NCI-H1048 (cell line): Measurements from ENCODE around the gene CMIP.

Source experiments
- DNase-seq: peaks from one replicate; lab custom pipeline; 2025; lab: John Stamatoyannopoulos, UW

Gene CMIP

DNA sequence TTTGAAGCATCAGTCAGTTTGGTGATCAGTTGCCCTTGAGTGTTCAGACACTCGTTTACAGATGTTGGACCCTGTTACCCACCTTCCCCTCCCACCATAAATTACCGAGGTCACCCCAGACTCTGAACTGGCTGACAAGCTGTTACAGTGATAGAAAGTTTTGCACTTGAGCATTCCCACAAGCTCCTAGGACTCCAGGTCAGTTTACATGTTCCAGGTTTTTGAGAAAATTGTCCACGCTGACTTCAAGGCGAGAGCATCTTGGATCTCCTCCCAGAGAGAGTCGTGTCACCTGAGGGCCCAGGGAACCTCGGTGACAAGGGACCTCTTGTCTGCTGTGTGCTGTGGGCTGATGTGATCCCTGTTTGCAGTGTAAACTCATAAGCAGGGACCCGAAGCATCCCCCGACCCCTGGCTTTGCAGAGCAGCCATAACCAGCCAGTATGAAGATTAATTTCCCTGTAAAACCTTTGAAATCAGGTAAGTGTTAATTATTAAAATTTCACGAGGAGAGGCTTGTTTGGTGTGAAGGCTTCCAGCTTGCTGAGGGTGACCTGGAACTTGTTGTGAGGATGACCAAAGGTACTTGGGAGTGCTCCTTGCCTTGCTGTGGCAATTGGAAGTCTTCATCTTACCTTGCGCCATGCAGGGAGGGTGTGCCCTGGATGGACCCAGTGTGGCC is 91.2 kb downstream of the CMIP start:
- DNase-seq: no peak

DNA sequence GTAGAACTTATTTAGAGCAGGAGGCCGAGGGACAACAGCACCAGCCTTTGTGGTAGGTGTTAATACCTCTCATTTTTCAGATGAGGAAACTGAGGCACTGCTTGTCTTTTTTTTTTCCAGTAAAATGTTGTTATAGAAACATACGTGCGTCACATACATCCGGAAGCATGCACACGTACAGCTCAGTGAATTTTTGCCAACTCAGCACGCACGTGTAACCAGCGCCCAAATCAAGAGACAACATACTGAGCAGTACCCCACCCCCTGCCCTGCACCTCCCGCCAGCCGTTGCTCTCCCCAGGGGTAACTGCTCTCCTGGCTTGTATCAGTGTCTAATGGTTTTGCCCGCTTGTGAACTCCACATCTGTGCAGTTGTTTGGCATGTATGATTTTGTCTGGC is 92.0 kb downstream of the CMIP start:
- no peak for DNase-seq

DNA sequence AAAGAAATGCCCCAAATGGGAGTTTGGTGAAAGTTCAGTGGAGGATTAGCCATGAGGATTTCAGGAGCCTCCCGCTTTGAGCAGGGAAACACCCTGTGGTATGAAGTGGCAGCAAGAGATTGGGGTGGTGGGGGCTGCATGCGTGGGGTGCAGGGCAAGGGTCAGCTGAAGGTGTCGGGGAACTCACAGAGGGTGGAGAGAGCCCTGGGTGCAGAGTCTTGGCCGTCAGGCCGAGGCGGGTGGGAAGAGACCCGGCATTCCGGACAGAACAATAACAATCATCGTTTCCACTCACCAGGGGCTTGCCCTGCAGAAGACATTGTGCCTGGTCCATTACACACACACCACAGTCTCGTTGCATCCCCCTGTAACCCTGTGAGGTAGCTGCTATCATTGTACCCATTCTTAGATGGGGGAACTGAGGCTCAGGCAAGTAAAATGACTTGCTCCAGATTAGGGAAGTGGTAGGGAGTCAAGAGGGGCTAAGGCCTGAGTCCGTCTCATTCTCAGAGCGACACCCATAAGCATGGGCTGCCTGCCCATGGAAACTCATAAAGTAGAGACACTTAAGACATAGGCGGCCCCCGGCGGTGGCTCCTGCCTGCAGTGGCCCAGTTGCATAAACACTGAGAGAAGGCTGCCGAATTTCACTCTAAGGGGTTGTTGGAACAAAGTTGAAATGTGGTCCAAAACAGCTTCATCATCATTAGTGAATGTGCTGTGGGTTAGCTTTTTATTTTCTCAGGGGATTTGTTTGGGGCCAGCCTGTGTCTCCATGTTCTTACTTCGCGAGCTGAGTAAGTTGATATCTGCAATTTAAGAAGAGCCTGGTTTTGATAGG is 93.3 kb downstream of the CMIP start:
- DNase-seq: no peak

DNA sequence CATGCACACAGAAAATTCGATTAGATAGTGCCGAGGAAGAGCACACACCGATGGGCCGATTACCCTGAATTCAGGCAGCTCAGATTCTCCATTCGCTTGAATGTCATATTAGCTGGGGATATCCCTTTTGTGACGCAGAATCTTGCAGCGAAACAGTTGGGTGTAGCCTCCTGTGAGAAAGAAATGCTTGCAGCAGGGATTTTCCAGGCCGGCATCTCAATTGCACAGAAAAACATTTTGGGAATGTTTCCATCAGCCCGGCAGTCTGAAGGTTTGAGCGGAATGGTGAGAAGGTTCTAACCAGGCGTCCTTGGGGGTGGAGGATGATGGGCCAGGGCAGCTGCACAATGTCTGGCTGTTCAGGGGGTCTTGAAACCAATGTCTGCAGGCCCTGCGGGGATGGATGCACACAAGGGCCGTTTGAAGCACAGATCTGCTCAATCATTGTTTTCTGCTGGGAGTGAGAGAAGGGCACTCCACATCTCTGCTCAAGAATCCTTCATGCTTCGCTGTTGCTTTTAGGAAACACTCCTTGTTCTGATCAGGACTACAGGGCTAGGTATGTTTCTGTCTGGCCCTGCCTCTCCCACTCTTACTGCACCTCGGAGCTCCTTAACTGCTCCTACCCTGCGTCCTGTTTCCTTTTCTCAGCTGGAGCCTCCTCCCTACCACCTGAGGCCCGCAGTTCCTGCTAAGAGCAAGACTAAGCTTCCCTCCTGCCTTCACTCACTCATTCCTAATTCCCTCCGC is 94.6 kb downstream of the CMIP start:
- no peak for DNase-seq

DNA sequence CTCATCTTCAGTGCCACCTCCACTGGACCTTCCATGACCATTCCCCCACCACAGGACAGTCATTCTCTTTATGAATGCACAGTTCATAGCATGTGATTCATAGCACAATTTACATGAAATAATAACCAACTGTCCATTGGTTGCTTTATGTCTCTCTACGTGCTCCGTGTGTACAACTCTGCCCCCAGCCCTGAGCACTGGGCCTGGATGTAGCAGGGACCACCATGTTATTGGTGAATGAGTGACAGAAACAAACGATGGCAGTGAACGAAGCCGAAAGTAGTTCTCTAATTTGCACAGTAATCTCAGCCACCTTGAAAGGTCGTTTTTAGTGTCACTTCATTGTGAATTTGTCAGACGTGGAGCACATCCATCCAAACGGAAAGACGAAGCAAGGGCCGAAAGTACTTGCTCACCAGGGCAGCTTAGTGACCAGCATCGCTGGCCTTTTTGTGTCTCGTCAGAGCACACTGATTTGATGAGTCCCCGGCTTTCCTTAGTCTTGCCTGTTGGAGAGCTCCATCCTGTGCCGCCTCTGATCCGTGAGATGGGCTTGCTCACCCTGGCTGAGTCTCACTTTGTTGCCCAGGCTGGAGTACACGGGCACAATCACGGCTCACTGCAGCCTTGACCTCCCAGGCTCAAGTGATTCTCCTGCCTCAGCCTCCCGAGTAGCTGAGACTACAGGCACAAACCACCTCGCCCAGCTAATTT is 95.3 kb downstream of the CMIP start:
- DNase-seq: no peak

DNA sequence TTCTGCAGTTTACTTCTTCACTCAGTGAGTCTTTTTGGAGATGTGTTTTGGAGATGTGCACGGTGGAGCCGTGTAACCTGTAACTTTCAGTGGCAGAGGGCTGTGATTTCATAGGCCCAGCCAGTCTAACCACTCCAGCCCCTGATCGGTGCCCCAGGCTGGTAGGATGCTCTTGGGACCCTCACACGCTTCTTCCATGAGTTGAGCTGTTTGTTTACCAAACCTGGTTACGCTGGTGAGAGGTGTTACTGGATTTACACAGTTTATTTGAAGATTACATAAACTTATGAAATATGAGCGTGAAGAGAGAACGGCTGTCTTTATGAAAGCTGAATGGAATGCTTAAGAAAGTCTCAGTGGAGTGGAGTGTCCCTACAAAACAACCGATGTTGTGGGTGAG is 96.7 kb downstream of the CMIP start:
- no peak for DNase-seq

DNA sequence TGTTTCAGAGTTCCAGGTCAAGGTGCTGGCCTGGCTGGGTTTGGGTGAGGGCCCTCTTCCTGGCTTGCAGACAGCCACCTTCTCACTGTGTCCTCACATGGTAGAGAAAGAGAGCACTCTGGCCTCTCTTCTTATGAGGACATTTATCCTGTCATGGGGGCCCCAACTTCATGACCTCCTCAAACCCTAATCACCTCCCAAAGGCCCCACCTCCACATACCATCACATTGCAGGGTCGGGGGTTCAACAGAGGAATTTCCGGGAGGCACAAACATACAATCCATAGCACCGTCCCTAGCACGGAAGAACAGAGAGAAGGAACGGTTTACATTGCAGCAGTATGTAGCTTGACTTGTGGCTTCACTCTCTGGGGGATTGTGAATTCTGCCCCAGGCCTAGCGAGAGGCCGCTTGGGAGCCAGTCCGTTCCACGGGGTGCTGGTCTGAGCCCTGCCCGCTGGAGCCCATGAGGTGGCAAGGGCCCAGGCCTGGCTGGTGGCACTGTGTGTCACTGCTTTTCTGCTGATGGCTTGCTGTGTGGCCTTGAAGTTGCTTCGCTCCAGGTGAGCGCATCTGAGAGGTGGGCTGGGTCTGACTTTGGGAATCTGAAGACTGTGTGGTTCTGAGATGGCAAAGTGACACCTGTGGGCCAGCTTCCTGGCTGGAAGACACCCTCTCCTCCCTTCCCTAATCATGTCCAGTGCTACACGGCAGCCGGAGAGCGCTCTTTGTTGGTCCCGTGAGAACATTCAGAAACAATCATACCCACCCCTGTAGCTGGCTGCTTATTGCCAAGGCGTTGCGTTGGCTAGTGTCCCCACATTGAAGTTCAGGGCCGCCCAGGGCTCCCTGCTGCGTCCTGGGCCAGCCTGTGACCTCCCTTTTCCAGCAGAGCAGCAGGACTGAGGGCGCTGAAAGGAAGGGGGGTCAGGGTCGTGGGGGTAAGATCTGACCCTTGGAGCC is 98.3 kb downstream of the CMIP start:
- DNase-seq: no peak

DNA sequence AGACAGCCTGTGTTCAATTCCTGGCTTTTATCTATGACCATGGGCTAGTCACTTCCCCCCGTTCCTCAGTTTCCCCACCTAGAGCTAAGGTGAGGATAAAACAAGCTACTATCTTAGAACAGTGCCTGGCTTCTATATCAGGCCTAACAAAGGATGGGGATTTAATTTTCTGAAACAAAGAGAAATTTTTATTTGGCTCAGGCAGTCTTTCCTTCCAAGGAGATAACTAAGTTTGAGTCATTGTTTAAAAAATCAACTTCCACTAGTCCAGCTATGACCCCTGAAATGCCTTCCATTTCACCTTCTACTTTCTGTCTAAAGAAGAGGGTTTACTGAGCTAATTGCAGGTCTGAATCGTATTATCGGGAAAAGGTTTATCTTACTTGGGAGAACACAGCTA is 99.0 kb downstream of the CMIP start:
- DNase-seq: no peak

DNA sequence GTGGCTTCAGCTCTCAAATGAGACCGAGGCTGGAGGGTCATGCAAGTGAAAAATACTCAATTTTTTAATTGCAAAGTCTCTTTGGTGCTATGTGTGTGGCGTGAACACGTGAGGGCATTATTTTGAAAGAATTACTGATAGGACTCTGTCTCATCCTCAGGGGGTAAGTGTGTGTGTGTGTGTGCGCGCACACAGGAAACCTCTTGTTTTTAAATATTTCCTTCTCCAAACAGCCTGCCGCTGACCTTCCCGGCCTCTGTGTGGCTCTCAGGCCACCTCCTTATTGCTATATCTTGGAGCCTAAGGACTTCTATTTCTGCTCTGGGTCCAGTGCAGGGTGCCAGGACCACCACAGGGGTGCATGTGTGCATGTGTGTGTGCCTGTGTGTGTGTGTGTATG is 99.7 kb downstream of the CMIP start:
- DNase-seq: no peak

DNA sequence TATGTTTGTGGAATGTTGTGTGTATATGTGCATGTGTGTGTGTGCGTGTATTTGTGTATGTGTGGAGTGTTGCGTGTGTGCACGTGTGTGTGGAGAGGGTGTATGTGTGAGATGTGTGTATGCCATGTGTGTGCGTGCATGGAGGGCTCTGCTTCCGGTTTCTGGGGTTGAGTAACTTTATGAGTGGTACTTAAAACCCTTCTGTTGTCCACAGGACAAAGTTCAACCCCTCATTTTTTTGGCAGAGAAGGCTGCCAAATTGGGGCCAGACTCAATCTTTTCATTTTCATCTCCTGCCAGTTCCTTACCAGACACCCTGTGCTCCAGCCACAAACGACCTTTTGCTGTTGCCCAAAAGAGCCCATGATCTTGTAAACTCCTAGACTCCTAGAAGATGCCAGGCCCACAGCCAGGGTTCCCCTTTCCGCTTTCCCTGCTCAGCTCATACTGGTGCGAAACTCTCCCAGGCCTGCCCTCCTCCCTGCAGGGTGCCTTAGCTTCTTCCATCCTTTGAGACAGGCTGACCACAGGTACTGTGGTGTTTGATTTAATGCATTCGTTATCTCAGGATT is 100.2 kb downstream of the CMIP start:
- no peak for DNase-seq

DNA sequence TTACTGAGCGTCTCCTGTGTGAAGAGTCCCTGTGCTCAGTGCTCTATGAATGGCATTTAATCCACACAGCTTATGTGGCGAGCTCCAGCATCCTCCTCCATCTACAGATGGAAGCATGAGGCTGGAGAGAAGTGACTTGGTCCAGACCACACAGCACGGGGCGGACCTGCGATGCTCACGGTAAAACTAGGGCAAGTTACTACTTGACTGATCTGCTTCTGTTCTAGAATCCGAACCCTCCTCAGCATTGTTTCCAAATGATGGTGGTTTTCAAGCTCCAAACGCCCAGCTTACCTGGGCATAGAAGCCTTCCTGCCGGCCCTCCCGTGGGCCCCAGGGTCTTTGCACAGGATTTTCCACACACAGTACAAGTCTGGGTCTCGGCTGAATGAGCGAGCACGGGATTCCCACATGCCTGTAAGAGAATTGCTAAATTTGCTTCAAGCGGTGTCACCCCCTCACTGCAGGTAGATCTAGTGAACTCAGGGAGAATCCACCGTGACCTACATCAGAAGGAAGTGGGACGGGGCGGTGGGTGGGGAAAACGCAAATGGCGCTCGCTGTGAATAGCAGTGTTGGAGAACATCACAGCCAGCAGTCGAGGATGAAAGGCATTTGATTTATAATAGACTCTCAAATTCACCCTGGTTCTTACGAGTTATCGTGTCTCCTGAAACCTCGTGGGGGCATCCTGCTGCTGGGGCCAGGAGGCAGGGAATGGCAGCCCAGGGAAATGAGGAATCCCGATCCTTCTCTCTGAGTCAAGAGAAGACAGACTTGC is 101.1 kb downstream of the CMIP start:
- DNase-seq: no peak

DNA sequence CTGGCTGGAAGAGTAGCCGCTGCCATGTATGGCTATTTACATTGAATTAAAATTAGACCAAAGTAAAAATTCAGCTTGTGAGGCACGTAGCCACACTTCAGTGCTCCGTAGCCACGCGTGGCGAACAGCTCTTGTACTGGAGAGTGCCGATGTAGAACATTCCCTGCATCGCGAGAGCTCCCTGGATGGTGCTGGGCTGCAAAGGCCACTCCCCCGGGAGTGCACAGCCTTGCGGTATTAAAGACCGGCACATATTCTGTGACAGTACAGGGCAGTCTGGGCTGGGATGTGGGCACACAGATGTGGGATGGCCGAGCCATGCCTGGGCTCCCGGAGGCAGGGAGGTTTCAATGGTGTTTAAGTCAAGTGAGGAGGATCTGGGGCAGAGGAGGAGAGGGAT is 102.2 kb downstream of the CMIP start:
- no peak for DNase-seq

DNA sequence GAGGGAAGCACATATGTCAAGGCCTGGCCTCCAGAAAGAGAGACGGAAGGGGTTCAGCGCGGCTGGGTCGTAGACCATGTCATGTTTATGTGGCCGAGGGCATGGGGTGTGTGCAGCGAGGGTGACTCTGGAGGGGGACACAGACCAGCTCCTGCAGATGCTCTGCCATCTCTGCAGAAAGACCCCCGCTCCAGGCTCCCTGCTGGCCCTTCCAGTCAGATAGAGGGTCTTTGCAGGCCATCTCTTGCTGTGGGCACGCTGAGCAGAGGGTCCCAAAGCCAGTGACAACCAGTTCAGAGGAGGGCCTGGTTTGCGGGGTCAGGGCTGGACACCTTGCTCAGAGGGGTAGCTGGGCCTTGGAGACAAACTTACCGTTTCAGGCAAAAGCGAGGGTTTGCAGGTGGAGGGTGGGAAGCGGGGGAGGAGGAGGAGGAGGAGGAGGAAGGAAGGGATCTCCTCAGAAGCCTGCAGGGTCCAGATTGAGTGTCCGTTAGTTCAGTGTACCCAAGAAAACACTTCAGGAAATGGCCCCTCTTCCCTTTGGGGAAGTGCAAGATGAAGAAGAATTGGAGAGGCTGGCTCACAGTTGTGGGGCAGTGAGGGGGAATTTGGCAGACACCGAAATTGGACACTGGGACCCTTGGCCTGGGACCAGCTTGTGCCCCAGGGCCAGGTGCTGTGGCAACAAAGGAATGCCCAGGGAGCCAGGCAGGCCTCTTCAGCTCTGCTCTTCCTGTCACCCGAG is 102.8 kb downstream of the CMIP start:
- no peak for DNase-seq

DNA sequence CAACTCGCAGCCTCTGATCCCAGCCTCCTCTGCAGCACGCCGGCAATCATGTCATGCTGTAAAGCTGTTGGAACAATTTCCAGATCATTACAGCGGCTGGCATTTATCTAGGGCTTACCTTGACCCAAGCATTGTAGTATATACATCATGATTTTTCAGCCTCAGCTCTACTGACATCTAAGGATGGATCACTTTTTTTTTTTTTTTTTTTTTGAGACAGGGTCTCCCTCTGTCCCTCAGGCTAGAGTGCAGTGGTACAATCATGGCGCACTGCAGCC is 103.3 kb downstream of the CMIP start:
- no peak for DNase-seq

DNA sequence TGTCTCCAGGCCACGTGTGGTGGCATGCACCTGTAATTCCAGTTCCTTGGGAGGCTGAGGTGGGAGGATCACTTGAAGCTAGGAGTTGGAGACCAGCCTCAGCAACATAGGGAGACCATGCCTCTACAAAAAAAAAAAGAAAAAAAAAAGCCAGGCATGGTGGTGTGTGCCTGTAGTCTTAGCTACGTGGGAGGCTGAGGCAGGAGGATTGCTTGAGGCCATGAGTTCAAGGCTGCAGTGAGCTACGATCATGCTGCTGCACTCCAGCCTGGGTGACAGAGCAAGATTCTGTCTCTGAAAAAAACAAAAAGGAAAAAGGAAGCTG is 103.9 kb downstream of the CMIP start:
- DNase-seq: no peak

DNA sequence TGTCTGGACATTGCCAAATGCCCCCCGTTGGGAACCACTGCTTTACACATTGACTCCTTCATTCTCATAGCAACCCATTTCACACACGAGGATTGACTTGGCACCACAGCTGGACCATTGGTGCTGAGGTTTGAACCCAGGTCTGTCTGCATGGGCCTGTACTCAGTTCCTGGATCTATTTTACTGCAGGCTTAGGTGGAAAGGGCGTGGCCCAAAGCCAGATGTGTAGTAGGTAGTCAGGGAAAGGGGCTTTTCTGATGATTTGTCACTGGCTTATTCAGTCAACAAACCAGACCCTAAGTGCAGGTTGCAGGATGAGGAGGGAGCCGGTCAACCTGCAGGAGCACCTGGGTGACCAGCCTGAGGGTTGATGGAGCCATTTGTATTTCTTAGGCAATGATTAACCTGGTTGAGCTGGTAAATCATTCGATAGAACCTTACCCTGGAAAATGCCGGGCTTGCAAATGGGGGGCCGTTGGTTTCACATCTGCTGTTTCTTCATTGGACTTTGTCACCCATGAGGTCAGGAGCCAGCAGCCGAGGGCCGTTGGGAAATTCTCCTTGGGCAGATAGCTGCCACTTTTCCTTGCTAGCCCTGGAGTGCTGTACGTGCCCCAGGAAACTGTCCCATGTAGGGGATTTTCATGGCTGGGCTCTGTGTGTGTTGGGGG is 104.4 kb downstream of the CMIP start:
- no peak for DNase-seq

DNA sequence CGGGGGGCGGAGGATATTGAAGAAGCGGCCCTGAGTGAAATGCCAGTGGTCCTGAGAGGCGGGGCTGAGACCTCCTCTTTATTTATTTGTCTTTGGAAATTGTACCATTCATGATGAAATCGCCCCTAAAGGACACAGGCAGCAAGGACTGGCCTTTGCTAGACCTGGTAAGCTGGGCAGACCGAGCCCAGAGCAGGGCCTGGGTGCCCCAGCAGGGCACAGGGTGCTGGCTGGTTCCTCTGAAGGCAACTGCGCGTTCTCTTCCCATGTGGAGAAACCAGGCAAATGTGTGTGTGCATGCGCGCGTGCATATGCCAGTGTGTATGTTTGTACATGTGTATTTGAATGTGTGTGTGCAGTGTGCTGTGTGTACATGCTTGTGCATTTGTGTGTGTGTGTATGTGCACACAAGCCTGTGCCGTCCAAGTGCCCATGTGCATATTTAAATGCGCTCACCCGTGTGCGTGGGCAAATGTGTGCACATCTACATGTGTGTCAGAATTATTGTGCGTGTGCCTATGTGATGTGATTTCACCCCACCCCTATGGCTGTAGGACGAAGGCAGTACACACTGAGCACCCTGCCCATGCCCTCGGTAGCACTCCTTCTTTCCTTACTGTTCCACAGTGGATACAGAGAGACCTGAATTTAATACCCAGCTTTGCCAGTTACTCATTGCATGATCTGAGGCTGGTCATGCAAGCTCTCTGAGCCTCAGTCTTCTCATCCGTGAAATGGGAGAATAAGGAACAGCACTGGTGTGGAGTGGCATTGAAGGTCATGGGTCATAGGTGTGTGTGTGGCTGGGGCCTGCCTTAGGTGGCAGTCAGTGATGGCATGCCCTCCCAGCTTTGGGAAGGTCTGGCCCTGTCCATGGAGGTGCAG is 105.2 kb downstream of the CMIP start:
- DNase-seq: no peak

DNA sequence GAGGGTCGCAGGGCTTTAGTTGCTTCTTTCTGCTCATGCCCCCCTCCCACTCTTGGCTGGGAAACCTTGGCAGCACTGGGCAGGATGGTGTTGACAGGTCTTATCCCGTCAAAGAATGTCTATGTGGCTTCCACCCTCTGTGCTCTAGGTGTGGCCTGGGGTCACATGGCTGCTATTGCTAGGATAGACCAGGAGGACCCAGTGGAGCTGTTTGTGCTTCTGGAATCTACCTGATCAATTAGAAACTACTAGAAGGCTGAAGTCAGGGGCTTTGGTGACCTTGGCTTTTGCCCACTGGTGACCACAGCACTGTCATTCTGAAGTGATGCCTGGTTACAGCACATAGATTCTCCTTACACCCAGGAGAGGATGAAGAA is 105.8 kb downstream of the CMIP start:
- DNase-seq: no peak
